Natural killer cell (primary cell): ENCODE results near the gene SERTAD4. TPM values are rescaled to one million over a fixed set of nuclear protein-coding genes. Genes with fewer than 3 reads are reported as not detected.
A peak's percentile ranks its signal among the peaks of the same experiment; 100 is the strongest.

Experiments used
- ATAC-seq, 3 donors: fragments of 150-1000 bp in 2 of 3; fragments of 200-7000 bp in 1 of 3; cut with Tn5 transposase; 1 replicate in 1 of 3; 2 replicates in 2 of 3; pipeline ENCODE4 v1.10.0; 2021; ENCODE audit warnings: mild to moderate bottlenecking in 2 of 3, moderate library complexity in 2 of 3
- DNase-seq, 2 donors: peaks; one replicate each; pipeline versions ENCODE4 v3.0.0 to v3.0.0-alpha.2; 2013 to 2021; ENCODE audit warnings: mixed read lengths in 1 of 2
- H3K27ac ChIP-seq: one replicate; pipeline ENCODE4 v1.5.1; 2013; ENCODE audit warnings: mild to moderate bottlenecking, low read length
- H3K27me3 ChIP-seq: one replicate; pipeline ENCODE4 v1.6.1; 2013; ENCODE audit warnings: low read length; ENCODE audit not compliant: control insufficient read depth, insufficient read depth
- H3K36me3 ChIP-seq: one replicate; pipeline ENCODE4 v1.6.1; 2013; ENCODE audit warnings: low read length; ENCODE audit not compliant: control insufficient read depth, insufficient read depth
- H3K4me1 ChIP-seq: one replicate; pipeline ENCODE4 v1.6.1; 2013; ENCODE audit warnings: low read length; ENCODE audit not compliant: control insufficient read depth, insufficient read depth
- H3K4me3 ChIP-seq: one replicate; pipeline ENCODE4 v1.5.1; 2013; ENCODE audit warnings: low read length
- H3K9me3 ChIP-seq: one replicate; pipeline ENCODE4 v1.6.1; 2013; ENCODE audit warnings: low read length; ENCODE audit not compliant: control insufficient read depth, insufficient read depth
- H3K27ac Mint-ChIP-seq, 2 donors: one replicate each; pipeline ENCODE4 v1.8.0; 2022; ENCODE audit warnings: mild to moderate bottlenecking in 2 of 2, mixed read lengths in 2 of 2, moderate library complexity in 1 of 2
- H3K27me3 Mint-ChIP-seq, 2 donors: one replicate each; pipeline ENCODE4 v1.8.0; 2022; ENCODE audit warnings: low read depth in 2 of 2, mixed read lengths in 2 of 2
- H3K36me3 Mint-ChIP-seq: one replicate; pipeline ENCODE4 v1.8.0; 2022; ENCODE audit warnings: mixed read lengths
- H3K4me1 Mint-ChIP-seq, 2 donors: one replicate each; pipeline ENCODE4 v1.8.0; 2022; ENCODE audit warnings: mixed read lengths in 2 of 2
- H3K4me3 Mint-ChIP-seq: one replicate; pipeline ENCODE4 v1.8.0; 2022; ENCODE audit warnings: mild to moderate bottlenecking, moderate library complexity, mixed read lengths
- H3K9me3 Mint-ChIP-seq, 2 donors: one replicate each; pipeline ENCODE4 v1.8.0; 2022; ENCODE audit warnings: mixed read lengths in 2 of 2
- CTCF ChIP-seq: fragments of 200-600 bp; IDR thresholded peaks from one replicate; pipeline ENCODE4 v1.8.0; 2022; ENCODE audit warnings: antibody characterized with exemption
- WGBS: methylation state at CpG from one replicate; pipeline ENCODE4 v1.1.7; 2013; ENCODE audit warnings: missing lambda C conversion rate; ENCODE audit not compliant: insufficient coverage; 5-methylcytosine and 5-hydroxymethylcytosine counted together
- intact Hi-C: fragments of 100-400 bp; cut with micrococcal nuclease; formaldehyde crosslinking; loops from one replicate; pipeline ENCODE4 v1.14.2; 2022
- total RNA-seq, 4 donors: library from RNA; stranded (reverse); fragments of 120-200 nt in 1 of 4; gene quantifications; one replicate each; pipeline versions ENCODE4 v1.2.3 to v1.2.4, GENCODE V29; 2013 to 2022

Gene SERTAD4
- total RNA-seq, 3 donors from 2014 or later (not counting 1 experiment from before 2014, with no cell fraction given): not detected

- Mint-ChIP-seq H3K27me3 (peaks cover 33 to 56% of the 10 kb centered on the region in 2 donors), H3K4me3 (peak overlapping the region; percentile 71), H3K27ac (no peak overlapping the region), H3K4me1 (peaks cover 12 to 15% of the 10 kb centered on the region in 2 donors), H3K36me3 (no peaks in the 10 kb centered on the region), H3K9me3 (no peaks in the 10 kb centered on the region)
- Histone ChIP-seq H3K4me3 (peak overlapping the region; percentile 10), H3K27ac (no peak overlapping the region), H3K4me1 (peaks cover 14% of the 10 kb centered on the region), H3K36me3 (no peaks in the 10 kb centered on the region), H3K9me3 (no peaks in the 10 kb centered on the region), H3K27me3 (peaks cover 31% of the 10 kb centered on the region)
- TF ChIP-seq CTCF: no peak
- intact Hi-C loops: no loop called here
- under 1% methylated on average over 61 of the region's 61 CpGs for WGBS
- ATAC-seq (peak in 2 of 3 donors; percentile 26 to 63), DNase-seq (peak in 1 of 2 donors; percentile 11)
Measured at GRCh38 chr1:210233495-210234328, 1.1 kb downstream of the SERTAD4 start.

DNA sequence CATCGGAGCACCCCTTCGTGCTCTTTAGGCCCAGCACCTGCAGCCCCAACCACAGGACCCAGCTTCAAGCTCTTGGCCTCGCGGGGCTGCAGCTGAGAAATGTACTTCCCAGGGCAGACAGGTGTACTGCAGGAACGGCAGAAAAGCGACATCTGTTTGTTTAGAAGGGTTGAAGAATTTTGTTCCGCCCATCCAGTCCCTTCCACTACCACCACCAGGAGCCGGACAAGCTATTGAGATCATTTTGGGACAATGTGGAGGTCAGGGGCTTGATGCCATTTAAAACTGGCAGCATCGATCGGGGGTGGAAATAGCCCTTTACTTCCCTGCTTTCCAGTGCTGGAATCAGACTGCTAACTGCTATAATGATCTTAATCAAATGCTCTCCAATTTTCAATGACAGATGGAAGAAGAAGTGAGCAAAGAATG lies 1.7 kb downstream of the SERTAD4 start:
- TF ChIP-seq CTCF: no peak
- intact Hi-C loops: no loop called here
- 38% methylated on average over 6 of the region's 10 CpGs for WGBS
- H3K27ac ChIP-seq: no peak overlapping the region
- peaks cover 35 to 56% of the 10 kb centered on the region in 2 donors for H3K27me3 Mint-ChIP-seq
- H3K9me3 Mint-ChIP-seq: no peaks in the 10 kb centered on the region
- peaks cover 12 to 15% of the 10 kb centered on the region in 2 donors for H3K4me1 Mint-ChIP-seq
- ATAC-seq: no peak
- no peak overlapping the region for H3K4me3 ChIP-seq
- H3K9me3 ChIP-seq: no peaks in the 10 kb centered on the region
- H3K27me3 ChIP-seq: peaks cover 31% of the 10 kb centered on the region
- no peaks in the 10 kb centered on the region for H3K36me3 Mint-ChIP-seq
- H3K4me1 ChIP-seq: peaks cover 14% of the 10 kb centered on the region
- no peaks in the 10 kb centered on the region for H3K36me3 ChIP-seq
- no peak overlapping the region for H3K27ac Mint-ChIP-seq
- DNase-seq: no peak
- peak overlapping the region; percentile 65 for H3K4me3 Mint-ChIP-seq

DNA sequence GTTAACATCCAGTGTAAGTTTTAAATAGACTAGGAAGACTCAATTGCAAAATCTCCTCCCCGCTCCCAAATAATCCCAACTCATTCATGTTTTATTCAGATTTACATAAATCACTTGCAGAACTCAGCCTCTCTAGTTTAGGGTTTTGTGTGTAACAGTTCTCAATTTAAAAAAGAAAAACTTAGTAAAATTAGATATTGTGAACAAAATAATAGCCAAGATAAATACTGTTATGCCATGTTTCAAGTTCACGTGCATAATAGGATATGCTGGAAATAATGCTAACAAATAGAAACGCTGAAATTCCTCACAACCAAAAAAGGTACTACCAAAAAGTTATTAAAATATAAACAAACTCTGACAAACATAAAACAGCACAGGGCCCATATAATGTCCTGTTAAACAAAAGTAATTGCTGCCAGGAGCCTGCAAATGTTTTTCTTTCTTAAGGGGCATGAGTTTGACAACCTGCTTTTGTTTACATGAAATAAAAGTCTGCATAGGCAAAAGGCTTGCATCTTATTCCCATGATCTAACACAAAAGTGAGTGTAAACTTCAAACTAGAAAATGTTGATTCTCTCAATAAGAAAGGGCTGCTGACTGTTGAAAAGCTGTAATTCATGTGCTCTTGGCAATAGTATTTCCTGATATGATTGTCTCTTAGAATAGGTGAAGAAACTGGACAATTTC lies 2.9 kb downstream of the SERTAD4 start:
- peaks cover 36 to 59% of the 10 kb centered on the region in 2 donors for H3K27me3 Mint-ChIP-seq
- H3K9me3 Mint-ChIP-seq: no peaks in the 10 kb centered on the region
- no peak for TF ChIP-seq CTCF
- Histone ChIP-seq H3K4me3 (no peak overlapping the region), H3K9me3 (no peaks in the 10 kb centered on the region), H3K36me3 (no peaks in the 10 kb centered on the region), H3K27ac (no peak overlapping the region), H3K27me3 (peaks cover 27% of the 10 kb centered on the region), H3K4me1 (peaks cover 14% of the 10 kb centered on the region)
- H3K4me3 Mint-ChIP-seq: peak overlapping the region; percentile 38
- H3K4me1 Mint-ChIP-seq: peaks cover 12 to 15% of the 10 kb centered on the region in 2 donors
- H3K36me3 Mint-ChIP-seq: no peaks in the 10 kb centered on the region
- no peak for ATAC-seq
- H3K27ac Mint-ChIP-seq: no peak overlapping the region
- 100% methylated on average over 1 of the region's 3 CpGs for WGBS
- DNase-seq: no peak
- intact Hi-C loops: no loop called here
